BE2C (cell line): Measurements from ENCODE around the gene YPEL3.

ENCODE experiments used
- DNase-seq: peaks from one replicate; pipeline ENCODE4 v3.0.0-alpha.2; 2020
- H3K27me3 ChIP-seq: fragments of 250-450 bp; sonication (Bioruptor Pico); 2 replicates; pipeline ENCODE4 v1.5.1; 2020; ENCODE audit warnings: mild to moderate bottlenecking
- H3K36me3 ChIP-seq: fragments of 250-450 bp; sonication (Bioruptor Pico); 2 replicates; pipeline ENCODE4 v1.5.1; 2020; ENCODE audit warnings: mild to moderate bottlenecking
- H3K4me1 ChIP-seq: fragments of 250-450 bp; sonication (Bioruptor Pico); 2 replicates; pipeline ENCODE4 v1.5.1; 2020
- H3K4me3 ChIP-seq: 2 replicates; pipeline ENCODE4 v1.5.1; 2011; ENCODE audit warnings: low read depth, low read length
- H3K9me3 ChIP-seq: fragments of 250-450 bp; sonication (Bioruptor Pico); 2 replicates; pipeline ENCODE4 v1.5.1; 2020
- CTCF ChIP-seq: IDR thresholded peaks from 2 replicates; pipeline ENCODE4 v1.5.1; 2012; ENCODE audit warnings: mild to moderate bottlenecking, low read depth, low read length

Gene YPEL3

GRCh38 chr16:30110661-30111060 lies 14.6 kb upstream of the YPEL3 start:
- Histone ChIP-seq H3K4me3 (no peak overlapping the region), H3K36me3 (no peaks in the 10 kb centered on the region), H3K9me3 (no peaks in the 10 kb centered on the region), H3K27me3 (no peaks in the 10 kb centered on the region), H3K4me1 (peaks cover 4% of the 10 kb centered on the region; the same call in 1 of the 2 replicates)
- DNase-seq: no peak
- TF ChIP-seq CTCF: no peak

- no peak for TF ChIP-seq CTCF
- Histone ChIP-seq H3K27me3 (no peaks in the 10 kb centered on the region), H3K4me1 (peaks cover 4% of the 10 kb centered on the region; the same call in 1 of the 2 replicates), H3K4me3 (no peak overlapping the region), H3K36me3 (no peaks in the 10 kb centered on the region), H3K9me3 (no peaks in the 10 kb centered on the region)
- no peak for DNase-seq
Observed at GRCh38 chr16:30108059-30108850, 12.2 kb upstream of the YPEL3 start.

GRCh38 chr16:30104492-30104891 lies 8.5 kb upstream of the YPEL3 start:
- no peak for TF ChIP-seq CTCF
- Histone ChIP-seq H3K9me3 (no peaks in the 10 kb centered on the region), H3K4me3 (no peak overlapping the region), H3K4me1 (no peaks in the 10 kb centered on the region), H3K36me3 (no peaks in the 10 kb centered on the region), H3K27me3 (no peaks in the 10 kb centered on the region)
- DNase-seq: no peak

- no peak for TF ChIP-seq CTCF
- Histone ChIP-seq H3K9me3 (no peaks in the 10 kb centered on the region), H3K36me3 (no peaks in the 10 kb centered on the region), H3K4me1 (no peaks in the 10 kb centered on the region), H3K27me3 (no peaks in the 10 kb centered on the region), H3K4me3 (no peak overlapping the region)
- no peak for DNase-seq
Observed at GRCh38 chr16:30104090-30104489, 8.1 kb upstream of the YPEL3 start.

- no peak for DNase-seq
- peak overlapping the region; percentile 50 for H3K4me3 ChIP-seq
- H3K9me3 ChIP-seq: peaks cover 8% of the 10 kb centered on the region; the same call in 1 of the 2 replicates
Observed at GRCh38 chr16:30096862-30097563, 1.0 kb upstream of the YPEL3 start.

More at GRCh38 chr16:30096862-30097563, 1.0 kb upstream of the YPEL3 start:
- H3K27me3 ChIP-seq: no peaks in the 10 kb centered on the region
- peaks cover 9% of the 10 kb centered on the region for H3K4me1 ChIP-seq
- H3K36me3 ChIP-seq: no peaks in the 10 kb centered on the region
- TF ChIP-seq CTCF: no peak
